Stimulated activated CD4-positive, alpha-beta T cell treated with anti-CD3 and anti-CD28 coated beads, Interleukin-12 subunit alpha, Interleukin-12 subunit beta, amount 100 ng/mL, for 4 hours (primary cell): Measurements from ENCODE around the gene MKNK1.
"Not testable (repeated sequence)": the region's sequence is repeated elsewhere in the genome, so short reads cannot be mapped to it uniquely, and the experiment has no call there.

Source experiments
- DNase-seq: peaks from one replicate; pipeline ENCODE4 v3.0.0-alpha.2; 2020

Gene MKNK1

GRCh38 chr1:46603858-46604549 lies at the start of gene MKNK1:
Gene MKNK1 (minus strand): TSS chr1:46604268. CDS start chr1:46583327, 20,941 bp downstream.
- DNase-seq, result peak; percentile 99

- DNase-seq, result no peak
Observed at GRCh38 chr1:46653405-46653958, 49.4 kb upstream of the MKNK1 start.

DNA sequence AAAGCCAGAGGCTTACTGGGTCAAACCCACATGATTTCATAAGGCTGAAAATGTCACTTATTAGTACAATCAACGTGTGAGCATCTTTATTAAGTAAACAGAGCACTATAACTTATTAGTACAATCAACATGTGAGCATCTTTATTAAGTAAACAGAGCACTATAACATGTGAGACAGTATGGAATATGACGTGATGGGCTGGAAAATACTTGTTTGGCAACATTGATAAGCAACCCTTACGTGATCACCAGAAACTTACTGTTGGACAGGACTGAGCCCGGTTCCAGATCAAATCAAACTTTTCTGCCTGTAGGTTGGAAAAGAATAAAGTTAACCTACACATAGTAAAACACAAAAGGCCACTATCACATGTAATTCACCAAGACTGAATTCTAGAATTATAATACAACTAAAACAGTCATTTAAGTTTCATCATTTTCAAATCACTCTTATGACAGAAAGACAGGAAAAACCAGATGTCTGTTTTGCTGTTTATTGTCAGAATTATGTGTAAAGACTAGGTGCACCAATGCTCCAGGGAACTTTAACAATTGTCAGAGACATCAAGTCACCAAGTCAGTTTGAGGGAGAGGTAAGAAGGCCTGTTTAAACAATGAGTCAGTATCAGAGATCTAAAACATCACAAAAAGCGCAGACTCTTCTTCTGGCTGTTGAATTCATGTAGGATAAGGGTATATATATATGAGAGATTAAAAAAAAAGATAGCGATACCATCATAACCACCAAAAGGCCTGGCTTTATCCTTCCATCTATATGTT lies 48.4 kb upstream of the MKNK1 start:
- DNase-seq, result no peak

GRCh38 chr1:46651152-46651551 lies 47.1 kb upstream of the MKNK1 start:
- not testable (repeated sequence) for DNase-seq

DNA sequence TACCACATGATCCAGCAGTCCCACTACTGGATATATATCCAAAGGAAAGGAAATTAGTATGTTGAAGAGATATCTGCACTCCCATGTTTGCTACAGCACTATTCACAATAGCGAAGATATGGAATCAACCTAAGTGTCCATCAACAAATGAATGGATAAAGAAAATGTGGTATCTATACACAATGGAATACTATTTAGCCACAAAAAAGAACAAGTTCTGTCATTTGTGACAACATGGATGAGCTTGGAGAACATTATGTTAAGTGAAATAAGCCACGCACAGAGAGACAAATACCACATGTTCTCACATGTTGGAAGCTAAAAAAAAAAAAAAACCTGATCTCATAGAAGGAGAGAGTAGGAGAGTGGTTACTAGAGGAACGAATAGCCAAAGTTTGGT lies 46.4 kb upstream of the MKNK1 start:
- no peak for DNase-seq

DNA sequence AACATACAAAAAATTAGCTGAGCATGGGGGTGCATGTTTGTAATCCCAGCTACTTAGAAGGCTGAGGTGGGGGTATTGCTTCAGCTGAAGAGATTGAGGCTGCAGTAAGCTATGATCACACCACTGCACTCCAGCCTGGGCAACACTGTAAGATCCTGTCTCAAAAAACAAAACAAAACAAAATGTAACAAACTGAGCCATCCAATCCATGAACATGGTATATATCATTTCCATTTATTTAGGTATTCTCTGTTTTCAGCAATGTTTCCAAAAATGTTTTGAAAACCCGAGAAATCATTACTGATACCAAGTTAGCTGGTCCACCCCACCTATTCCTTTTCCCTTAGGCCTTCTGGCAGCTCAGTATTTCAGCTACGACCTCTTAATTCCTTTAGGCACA lies 45.7 kb upstream of the MKNK1 start:
- DNase-seq, result no peak

- DNase-seq, result no peak
Observed at GRCh38 chr1:46647611-46648010, 43.5 kb upstream of the MKNK1 start.

DNA sequence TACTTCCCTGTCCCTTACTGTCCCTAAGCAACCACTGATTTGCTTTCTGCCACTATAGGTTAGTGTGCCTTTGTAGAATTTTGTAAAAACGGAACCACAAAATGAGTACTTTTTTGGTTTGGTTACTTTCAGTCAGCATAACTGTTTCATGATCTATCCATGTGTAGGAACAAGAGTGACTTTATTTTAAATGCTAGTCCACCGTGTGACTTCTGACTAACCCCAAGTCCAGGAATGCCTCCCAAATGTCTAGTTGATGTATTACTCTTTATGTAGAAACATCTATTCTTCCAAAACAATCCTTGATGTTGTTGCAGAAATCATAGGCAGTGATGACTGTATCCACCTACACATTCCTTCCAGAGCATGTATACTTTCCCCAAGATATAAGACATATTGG lies 42.8 kb upstream of the MKNK1 start:
- DNase-seq, result no peak

GRCh38 chr1:46646331-46646730 lies 42.3 kb upstream of the MKNK1 start:
- DNase-seq, result no peak

DNA sequence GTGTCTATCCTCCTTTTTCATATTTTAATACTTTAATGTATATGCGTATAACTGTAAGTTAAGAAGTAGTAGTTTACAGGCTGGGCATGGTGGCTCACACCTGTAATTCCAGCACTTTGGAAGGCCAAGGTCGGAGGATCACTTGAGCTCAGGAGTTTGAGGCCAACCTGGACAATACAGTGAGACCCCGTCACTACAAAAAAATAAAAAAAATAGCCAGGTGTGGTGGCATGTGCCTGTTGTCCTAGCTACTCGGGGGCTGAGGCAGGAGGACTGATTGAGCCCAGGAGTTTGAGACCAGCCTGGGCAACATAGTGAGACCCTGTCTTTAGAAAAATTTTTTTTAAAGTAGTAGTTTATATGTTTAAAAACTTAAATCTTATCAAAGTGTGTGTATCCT lies 41.7 kb upstream of the MKNK1 start:
- no peak for DNase-seq

GRCh38 chr1:46643368-46643775 lies 39.3 kb upstream of the MKNK1 start:
- DNase-seq, result no peak

GRCh38 chr1:46642115-46642680 lies 38.1 kb upstream of the MKNK1 start:
- DNase-seq, result no peak

- DNase-seq, result no peak
Observed at GRCh38 chr1:46639547-46639946, 35.5 kb upstream of the MKNK1 start.

GRCh38 chr1:46638921-46639320 lies 34.9 kb upstream of the MKNK1 start:
- DNase-seq, result no peak

- no peak for DNase-seq
Observed at GRCh38 chr1:46637444-46638083, 33.5 kb upstream of the MKNK1 start.

DNA sequence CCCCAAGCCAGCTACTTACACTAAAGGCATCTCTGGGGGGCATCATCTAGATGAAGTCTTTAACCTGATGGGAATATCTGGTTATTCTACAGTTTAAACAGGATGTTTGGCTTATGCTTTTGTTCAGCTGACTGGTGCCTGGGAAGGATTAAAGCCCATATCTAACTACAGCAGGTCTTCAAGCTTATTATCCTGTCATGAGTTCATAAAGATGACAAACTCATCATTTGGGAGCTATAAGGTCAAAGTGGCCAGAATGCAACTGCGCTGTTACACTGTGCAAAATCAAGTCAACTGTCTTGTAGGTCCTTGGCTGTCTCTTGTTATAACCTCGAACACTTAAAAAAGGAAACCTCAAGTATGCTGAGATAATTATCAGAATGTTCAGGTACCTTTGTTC lies 31.1 kb upstream of the MKNK1 start:
- no peak for DNase-seq

DNA sequence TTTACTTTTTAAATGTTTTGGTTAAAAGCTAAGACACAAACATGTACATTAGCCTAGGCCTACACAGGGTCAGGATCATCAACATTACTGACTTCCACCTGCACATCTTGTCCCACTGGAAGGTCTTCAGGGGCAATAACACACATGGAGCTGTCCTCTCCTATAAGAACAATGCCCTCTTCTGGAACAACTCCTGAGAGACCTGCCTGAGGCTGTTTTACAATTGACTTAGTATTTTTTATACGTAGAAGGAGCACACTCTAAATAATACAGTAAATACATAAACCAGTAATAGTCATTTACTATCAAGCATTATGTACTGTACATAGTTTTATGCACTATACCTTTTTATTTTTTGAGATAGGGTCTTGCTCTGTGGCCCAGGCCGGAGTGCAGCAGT lies 26.7 kb upstream of the MKNK1 start:
- DNase-seq, result no peak

DNA sequence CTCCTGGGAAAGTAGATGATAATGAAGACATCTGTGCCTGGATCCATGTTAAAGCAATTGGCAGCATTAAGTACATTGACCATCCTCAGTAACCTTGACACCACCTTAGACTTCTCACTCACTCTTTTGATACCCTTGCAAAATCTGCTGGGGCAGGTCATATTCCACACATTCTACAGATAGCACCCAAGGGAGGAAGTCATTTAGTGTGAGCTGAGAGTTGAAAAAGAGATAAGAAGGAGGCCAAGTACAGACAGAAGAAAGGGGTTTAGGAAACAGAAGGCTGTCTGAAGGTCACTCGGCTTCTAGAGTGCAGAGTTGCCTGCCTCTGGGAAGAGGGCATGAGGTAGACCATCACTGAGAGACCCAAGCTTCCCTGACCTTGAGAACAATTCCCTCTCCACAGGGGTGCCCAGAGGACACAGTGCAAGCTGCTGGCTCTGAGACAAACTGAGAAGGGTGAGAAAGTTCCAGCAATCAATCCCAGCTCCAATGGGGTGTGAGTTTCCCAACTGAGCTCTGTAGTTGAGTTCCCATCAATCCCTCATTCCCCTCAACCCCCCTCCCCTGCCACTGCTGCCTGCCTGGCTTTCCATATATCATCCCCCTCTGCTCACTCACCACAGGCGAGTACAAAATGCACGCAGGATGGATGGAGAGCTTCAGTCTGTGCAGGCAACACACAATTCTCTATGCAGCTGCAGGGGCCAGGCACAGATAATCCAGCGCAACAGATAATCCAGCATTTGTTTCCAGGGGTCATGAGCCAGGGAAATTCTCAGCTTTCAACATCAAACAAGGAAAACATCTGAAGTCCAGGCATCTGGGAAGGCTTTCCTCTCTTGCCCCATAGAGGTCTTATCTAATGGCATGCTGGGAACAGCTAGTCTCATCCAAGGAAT lies 19.9 kb upstream of the MKNK1 start:
- no peak for DNase-seq

GRCh38 chr1:46622344-46622743 lies 18.3 kb upstream of the MKNK1 start:
- no peak for DNase-seq

DNA sequence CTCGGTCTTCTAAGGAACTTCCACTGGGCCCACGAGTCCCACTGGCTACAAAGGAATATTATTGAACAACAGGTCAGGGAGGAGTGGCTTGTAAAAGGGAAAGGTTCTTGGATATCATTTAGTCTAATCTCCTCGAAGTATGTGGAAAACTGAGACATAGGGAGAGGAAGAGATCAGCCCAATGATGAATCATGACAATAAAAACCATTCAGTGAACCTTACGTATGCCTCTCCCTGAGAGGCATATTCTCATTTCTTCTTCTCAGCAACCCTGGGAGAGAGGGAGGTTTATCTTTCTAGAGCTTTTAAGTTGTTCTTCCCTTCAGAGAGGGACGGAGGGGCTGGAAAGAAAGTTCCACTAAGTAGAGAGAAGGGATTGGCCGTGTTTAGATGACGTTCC lies 17.9 kb upstream of the MKNK1 start:
- DNase-seq, result no peak

DNA sequence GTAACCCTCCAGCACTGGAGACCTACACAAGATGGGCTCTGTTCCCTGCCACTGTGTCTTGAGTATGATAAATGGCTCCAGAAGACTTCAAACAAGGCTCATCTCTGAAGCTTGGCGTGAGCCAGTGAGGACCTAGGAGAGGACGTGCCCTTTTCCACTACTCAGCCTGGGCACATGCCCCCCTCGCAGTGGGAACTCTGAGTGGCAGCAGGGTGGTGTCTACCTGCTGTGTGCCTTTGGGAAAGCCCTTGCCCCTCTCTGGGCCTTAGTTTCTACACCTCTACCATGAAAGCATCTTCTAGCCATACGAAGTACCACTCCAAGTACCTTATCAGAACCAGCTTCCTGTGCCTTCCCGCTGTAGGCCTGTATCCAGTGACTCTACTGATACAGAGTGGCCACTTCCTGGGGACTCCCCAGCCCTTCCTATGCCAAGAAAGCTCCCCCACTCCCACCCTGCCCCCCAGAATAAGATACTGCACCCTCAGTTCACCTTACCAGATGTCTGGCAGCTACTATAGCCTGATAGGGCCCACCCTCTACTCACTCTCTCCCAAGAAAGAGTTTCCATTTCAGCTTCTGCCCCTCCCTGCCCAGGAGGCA lies 15.7 kb upstream of the MKNK1 start:
- no peak for DNase-seq
